ENCODE measurements around the gene SNW1. TPM values are rescaled to one million over a fixed set of nuclear protein-coding genes. Genes with fewer than 3 reads are reported as not detected.
"Not testable (repeated sequence)": the region's sequence is repeated elsewhere in the genome, so short reads cannot be mapped to it uniquely, and the experiment has no call there.

Gene SNW1
- total RNA-seq, 1 donor from 2014 or later: 106 TPM

GRCh38 chr14:77752799-77753516 is 8.0 kb downstream of the SNW1 start:
- intact Hi-C loops (cut with micrococcal nuclease): no loop called here

GRCh38 chr14:77752266-77752665 is 8.7 kb downstream of the SNW1 start:
- intact Hi-C loops (cut with micrococcal nuclease): no loop called here

GRCh38 chr14:77747425-77747824 is 13.5 kb downstream of the SNW1 start:
- intact Hi-C loops (cut with micrococcal nuclease): not testable (repeated sequence)

- intact Hi-C loops (cut with micrococcal nuclease): no loop called here
Observed at GRCh38 chr14:77746064-77746702, 14.8 kb downstream of the SNW1 start.

- intact Hi-C loops (cut with micrococcal nuclease): loop anchor here (2.0 kb wide), 1 partner anchor 33 kb away; the partner anchor contains the start of genes ALKBH1 and SLIRP
Observed at GRCh38 chr14:77741438-77741837, 19.5 kb downstream of the SNW1 start.

- intact Hi-C loops (cut with micrococcal nuclease): no loop called here
Observed at GRCh38 chr14:77738559-77739250, 22.3 kb downstream of the SNW1 start.

GRCh38 chr14:77730976-77731497 is 29.9 kb downstream of the SNW1 start:
- intact Hi-C loops (cut with micrococcal nuclease): no loop called here

GRCh38 chr14:77722301-77722700 is 38.7 kb downstream of the SNW1 start:
- intact Hi-C loops (cut with micrococcal nuclease): no loop called here

GRCh38 chr14:77721437-77721836 is 39.5 kb downstream of the SNW1 start:
- intact Hi-C loops (cut with micrococcal nuclease): no loop called here

- intact Hi-C loops (cut with micrococcal nuclease): no loop called here
Observed at GRCh38 chr14:77717608-77718305, 43.2 kb downstream of the SNW1 start.

GRCh38 chr14:77714926-77715325 is 46.0 kb downstream of the SNW1 start:
- intact Hi-C loops (cut with micrococcal nuclease): no loop called here

GRCh38 chr14:77710364-77710763 is 50.6 kb downstream of the SNW1 start:
- intact Hi-C loops (cut with micrococcal nuclease): no loop called here

GRCh38 chr14:77709412-77709811 is 51.5 kb downstream of the SNW1 start:
- intact Hi-C loops (cut with micrococcal nuclease): loop anchor here (2.0 to 5.0 kb wide), 5 partner anchors 31 to 897 kb away; partner anchors contain the start of gene ANGEL1

- intact Hi-C loops (cut with micrococcal nuclease): loop anchor here (1.0 to 5.0 kb wide), 13 partner anchors 32 to 896 kb away; partner anchors contain the start of genes ADCK1, ANGEL1, CIPC and GSTZ1
Observed at GRCh38 chr14:77708749-77709148, 52.2 kb downstream of the SNW1 start.

GRCh38 chr14:77707724-77708408 is 53.1 kb downstream of the SNW1 start, which contains the start of the genes ALKBH1 and SLIRP:
Gene ALKBH1, minus strand, starts transcription at chr14:77708023. Its CDS starts 19 bp downstream, at chr14:77708004.
Gene SLIRP, plus strand, starts transcription at chr14:77708103. Its CDS starts 9 bp downstream, at chr14:77708112.
- intact Hi-C loops (cut with micrococcal nuclease): loop anchor here (1.0 to 5.0 kb wide), 13 partner anchors 33 to 896 kb away; partner anchors contain the start of genes ADCK1, ANGEL1, CIPC and GSTZ1

- intact Hi-C loops (cut with micrococcal nuclease): loop anchor here (5.0 kb wide), 3 partner anchors 65 to 895 kb away; partner anchors contain the start of gene ANGEL1
Observed at GRCh38 chr14:77707355-77707723, 53.6 kb downstream of the SNW1 start.

- intact Hi-C loops (cut with micrococcal nuclease): no loop called here
Observed at GRCh38 chr14:77691259-77691658, 69.7 kb downstream of the SNW1 start.

GRCh38 chr14:77682158-77682553 is 78.8 kb downstream of the SNW1 start:
- intact Hi-C loops (cut with micrococcal nuclease): no loop called here

- intact Hi-C loops (cut with micrococcal nuclease): no loop called here
Observed at GRCh38 chr14:77681196-77682157, 79.5 kb downstream of the SNW1 start.

Measured in T-helper 1 cell treated with Interleukin-12 subunit alpha and Interleukin-12 subunit beta and Interleukin-4 antibody, amounts not matched to agents 30 ng/mL and 1 ng/mL, for 36 hours (primary cell).